ENCODE results near the gene MTMR3.

The MTMR3 gene

GRCh38 chr22:29917052-29917902 is 34.3 kb downstream of the MTMR3 start:
- DNase-seq, result no peak

DNA sequence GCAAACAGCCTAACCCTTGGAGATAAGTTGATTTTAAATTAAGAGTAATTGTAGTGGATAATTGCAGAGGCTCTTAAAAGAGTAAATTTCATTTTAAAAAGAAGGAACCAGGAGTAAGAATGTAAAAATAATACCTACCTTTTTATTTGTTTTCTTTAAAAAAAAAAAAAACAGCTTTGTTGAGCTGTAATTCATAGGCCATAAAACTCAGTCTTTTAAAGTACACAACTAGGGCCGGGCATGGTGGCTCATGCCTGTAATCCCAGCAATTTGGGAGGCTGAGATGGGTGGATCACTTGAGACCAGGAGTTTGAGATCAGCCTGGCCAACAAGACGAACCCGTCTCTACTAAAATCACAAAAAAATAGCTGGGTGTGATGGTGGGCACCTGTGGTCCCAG is 42.4 kb downstream of the MTMR3 start:
- no peak for DNase-seq

GRCh38 chr22:29926057-29926456 is 43.1 kb downstream of the MTMR3 start:
- DNase-seq, result no peak

DNA sequence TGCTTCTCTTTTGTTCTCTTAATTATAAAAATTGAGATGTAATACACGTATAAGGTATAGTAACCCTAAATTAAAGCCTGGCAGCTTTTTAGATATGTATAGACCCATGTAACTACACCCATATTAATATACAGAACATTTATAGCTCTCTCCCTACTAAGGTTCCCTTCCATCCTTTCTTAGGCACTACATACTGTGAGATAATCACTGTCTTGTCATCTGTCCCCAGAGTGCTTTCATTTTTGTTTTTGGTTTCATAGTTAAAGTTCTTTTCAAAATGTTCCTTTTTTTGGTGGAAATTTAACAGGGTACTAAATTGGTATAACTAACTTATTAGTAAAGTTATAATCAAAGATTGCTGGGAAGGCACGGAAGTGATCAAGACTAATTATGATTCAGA is 49.2 kb downstream of the MTMR3 start:
- DNase-seq, result no peak

GRCh38 chr22:29933619-29934018 is 50.6 kb downstream of the MTMR3 start:
- no peak for DNase-seq

GRCh38 chr22:29934596-29934995 is 51.6 kb downstream of the MTMR3 start:
- DNase-seq, result no peak

GRCh38 chr22:29936186-29936585 is 53.2 kb downstream of the MTMR3 start:
- no peak for DNase-seq

DNA sequence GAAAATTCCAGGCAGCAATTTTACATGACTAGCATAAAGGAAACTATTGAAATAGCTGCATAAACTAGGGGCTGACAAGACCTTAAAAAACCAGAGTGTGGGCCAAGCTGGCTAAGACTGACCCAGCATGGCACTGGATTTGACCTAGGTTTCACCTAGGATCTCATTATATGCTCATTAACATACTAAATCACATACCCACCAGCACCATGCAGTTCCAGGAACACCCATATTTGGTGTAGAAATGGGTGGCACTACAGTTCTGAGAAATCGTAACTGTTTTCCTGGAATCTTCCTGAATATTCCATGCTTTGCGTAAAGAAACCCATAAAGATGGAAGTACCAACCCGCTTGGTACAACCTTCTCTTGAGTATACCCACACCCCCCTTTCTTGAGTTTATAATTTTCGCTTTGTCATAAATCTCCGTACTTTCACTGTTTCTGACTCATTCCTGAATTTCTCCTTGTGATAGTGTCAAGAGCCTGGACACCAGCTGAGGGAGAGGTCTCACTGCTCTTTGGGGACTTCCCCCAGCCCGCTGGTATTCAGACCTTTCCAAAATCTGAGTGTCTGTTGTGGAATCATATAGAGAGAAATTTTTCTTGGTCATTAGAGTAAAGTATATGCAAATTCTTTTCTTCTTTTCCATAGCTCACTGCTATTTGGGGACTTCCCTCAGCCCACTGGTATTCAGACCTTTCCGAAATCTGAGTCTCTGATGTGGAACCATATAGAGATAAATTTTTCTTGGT is 55.1 kb downstream of the MTMR3 start:
- DNase-seq, result no peak

- no peak for DNase-seq
Observed at GRCh38 chr22:29940526-29940925, 57.6 kb downstream of the MTMR3 start.

- no peak for DNase-seq
Observed at GRCh38 chr22:29944339-29944738, 61.4 kb downstream of the MTMR3 start.

DNA sequence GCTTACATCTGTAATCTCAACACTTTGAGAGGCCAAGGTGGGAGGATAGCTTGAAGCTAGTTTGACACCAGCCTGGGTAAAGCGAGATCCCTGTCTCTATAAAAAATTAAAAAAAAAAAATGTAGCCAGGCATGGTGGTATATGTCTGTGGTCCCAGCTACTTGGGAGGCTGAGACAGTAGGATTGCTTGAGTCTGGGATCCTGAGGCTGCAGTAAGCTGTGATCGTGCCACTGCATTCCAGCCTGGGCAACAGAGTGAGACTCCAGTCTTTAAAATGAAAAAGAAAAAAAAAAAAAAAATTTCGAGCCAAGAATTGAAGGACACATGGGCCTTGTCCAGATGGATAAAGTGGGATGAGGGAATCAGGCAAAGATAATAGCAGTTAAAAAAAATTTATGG is 62.5 kb downstream of the MTMR3 start:
- DNase-seq, result no peak

DNA sequence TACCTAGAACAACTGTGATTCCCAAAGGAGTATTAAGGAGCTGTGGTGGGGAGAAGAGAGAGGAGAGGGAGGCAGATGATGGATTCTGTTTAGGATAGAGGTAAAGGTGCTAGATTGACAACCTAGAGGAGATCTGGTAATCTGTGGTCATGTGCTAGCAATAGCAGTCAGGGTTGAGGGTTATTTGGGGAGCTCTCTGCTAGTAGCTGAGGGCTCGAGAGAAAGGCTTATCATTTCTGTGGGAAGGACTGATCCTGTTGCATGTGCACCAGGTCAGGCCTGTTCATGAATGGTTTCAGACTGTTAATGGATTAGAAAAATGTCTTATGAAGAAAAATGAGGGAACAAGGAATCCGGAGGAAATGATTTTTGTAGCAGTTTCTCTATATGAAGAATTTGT is 63.2 kb downstream of the MTMR3 start:
- no peak for DNase-seq

GRCh38 chr22:29947410-29948384 is 64.7 kb downstream of the MTMR3 start:
- DNase-seq, result no peak

DNA sequence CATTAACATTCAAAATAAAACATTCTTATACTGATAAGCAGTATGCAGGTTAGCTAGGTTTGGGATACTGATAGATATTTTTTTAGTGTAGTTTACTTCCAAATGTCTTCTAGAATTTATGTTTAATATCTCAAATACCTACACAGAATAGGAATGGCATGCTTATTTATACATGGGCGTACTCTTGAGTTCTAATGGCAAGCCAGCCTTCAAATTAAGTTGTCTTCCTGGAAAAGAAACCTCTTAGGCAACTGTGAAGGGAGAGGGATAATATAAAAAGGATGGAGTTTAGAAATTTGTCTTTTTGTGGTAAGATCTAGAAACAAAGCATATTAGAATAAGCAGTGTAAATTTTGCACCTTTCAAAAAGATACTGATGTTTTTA is 65.4 kb downstream of the MTMR3 start:
- DNase-seq, result no peak

DNA sequence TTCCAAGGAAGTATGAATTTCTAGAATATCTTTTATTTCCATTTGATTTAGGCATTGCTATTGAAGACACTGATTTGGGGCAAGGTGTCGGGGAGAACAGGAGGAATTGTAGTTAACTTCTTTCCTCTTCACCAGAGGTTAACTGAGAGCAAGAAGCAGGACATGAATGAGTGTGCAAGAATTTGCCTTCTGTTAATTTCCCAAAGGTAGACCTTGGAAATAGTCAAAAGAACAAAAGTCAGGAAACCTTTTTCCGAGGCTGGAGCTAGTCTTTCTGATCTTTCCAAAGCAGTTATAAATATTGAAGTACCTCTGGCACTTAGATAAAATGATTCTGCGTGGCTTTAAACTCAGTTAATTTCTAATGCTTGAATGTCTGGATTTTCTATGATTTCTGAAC is 66.9 kb downstream of the MTMR3 start:
- DNase-seq, result no peak

DNA sequence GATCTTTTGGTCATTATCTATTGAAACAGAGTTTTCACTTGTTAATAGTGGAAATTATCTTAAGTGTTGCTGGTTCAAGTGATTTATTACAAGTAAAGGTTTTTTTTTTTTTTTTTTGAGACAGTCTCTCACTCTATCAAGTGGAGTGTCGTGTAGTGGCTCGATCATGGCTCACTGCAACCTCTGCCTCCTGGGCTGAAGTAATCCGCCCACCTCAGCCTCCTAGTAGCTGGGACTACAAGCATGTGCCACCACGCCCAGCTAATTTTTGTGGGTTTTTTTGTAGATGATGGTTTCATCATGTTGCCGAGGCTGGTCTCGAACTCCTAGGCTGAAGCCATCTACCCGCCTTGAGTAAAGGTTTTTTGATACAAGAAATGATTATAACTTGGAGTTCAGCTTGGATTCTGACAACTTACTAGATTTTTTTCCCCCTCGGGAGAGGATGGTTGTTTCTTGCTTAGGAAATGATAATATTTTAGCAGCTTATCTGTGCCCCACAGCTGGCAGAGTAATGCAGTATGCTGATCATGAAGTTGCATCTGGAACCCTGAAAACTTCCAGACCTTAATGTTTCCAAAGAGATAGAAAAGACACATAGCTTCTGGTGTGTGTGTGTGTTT is 68.9 kb downstream of the MTMR3 start:
- no peak for DNase-seq

GRCh38 chr22:29954203-29954855 is 71.4 kb downstream of the MTMR3 start:
- no peak for DNase-seq

DNA sequence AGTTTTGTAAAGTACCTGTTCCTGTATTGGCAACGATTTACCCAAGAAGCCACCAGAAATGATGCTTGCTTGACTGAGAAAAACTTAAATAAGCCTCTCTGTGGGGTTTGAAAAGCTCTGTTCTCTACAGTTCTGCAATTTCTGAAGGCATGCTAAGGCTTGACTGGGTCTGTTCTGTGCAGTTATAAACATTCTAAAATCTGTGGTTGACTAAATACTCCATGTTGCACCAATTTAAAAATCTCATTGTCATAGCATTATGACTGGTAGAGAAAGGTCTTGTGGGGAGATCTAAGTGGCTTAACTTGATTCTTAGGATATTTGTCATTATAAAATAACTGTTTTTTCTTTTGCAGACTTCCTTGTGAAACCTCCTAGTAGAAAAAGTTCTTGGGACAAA is 73.7 kb downstream of the MTMR3 start:
- no peak for DNase-seq

DNA sequence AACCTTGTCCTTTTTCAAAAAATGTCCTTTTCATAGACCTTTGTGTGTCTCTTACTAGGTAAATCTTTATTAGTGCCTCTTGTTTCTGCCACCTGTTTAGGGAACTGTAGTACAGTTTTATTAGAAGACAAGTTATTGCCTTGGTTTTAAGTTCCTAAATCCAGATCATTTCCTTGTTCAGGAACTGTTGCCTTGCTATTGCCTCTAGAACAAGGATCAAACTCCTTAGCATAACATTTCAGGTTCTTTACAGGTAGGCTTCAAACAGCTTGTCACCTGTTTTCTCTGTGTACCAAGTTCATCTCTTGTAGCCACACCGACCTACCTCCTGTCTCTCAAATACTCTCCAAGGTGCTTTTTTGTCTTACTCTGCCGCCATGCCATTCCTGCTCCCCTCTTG is 75.2 kb downstream of the MTMR3 start:
- no peak for DNase-seq

DNA sequence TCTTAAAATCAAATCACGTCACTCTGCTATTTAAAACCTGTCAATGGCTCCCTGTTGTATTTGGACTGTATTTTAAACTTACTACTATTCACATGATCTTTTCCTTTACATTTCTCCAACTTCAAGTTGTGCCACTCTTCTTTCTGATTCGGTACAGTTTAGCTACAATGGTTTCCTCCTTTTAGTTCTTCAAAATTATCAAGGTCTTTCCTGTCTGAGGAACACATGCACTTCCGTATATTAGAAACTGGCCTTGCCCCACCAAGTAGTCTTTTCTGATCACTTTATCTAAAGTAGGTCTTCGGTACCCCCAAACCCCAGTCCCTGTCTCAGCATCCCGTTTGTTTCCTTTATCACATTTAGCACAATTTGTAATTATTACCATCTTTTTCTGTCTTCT is 81.8 kb downstream of the MTMR3 start:
- no peak for DNase-seq

DNA sequence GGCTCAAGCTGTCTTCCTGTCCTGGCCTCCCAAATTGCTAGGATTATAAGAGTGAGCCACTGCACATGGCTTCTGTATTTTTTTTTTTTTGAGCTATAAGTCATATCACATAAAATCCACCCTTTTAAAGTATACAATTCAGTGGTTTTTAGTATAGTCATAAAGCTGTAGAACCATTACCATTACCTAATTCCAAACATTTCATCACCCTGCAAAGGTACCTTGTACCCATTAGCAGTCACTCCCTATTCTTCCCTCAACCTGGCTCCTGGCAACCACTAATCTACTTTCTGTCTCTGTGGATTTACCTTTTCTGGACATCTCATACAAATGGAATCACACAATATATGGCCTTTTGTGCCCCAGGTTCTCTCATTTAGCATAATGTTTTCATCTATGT is 84.5 kb downstream of the MTMR3 start:
- no peak for DNase-seq

DNA sequence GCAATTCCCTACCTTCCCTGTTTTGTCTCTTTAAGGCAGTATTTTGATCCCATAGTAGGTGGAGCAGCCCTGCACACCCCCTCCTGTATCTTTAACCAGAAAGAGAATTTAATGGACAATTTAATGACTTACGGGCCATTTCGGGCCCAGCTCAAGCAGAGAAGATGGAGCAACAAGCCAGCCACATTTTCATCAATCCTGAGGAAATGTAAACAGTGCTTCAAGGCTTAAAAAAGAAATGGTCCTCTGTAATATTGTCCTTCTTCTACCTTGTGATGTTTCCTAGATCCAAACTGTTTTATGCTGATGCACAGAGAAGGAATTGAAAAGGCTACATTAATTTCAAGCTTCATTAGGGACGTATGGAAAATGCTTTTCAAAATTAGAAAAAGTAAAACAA is 88.6 kb downstream of the MTMR3 start:
- DNase-seq, result no peak
